Tibial nerve (tissue), 4 donors: Measurements from ENCODE around the gene ZSWIM6. TPM values are rescaled to one million over a fixed set of nuclear protein-coding genes. Genes with fewer than 3 reads are reported as not detected.

Experiments
- DNase-seq, 2 donors: peaks; one replicate each; pipeline ENCODE4 v3.0.0-alpha.2; 2019; ENCODE audit warnings: low spot score in 2 of 2
- H3K27ac ChIP-seq, 4 donors: fragments of 200-600 bp; sonication (generic) in 3 of 4; one replicate each; pipeline ENCODE4 v1.5.1; 2017 to 2019; ENCODE audit warnings: mild to moderate bottlenecking in 1 of 4
- H3K27me3 ChIP-seq, 2 donors: fragments of 200-600 bp; sonication (generic) in 1 of 2; one replicate each; pipeline versions ENCODE4 v1.5.1 to v1.6.0; 2017 to 2019
- H3K36me3 ChIP-seq, 3 donors: fragments of 200-600 bp; sonication (generic); one replicate each; pipeline ENCODE4 v1.5.1; 2018 to 2019
- H3K4me1 ChIP-seq, 4 donors: fragments of 200-600 bp; sonication (generic) in 3 of 4; one replicate each; pipeline ENCODE4 v1.5.1; 2017 to 2019
- H3K4me3 ChIP-seq, 4 donors: fragments of 200-600 bp; sonication (generic) in 3 of 4; one replicate each; pipeline ENCODE4 v1.5.1; 2017 to 2019; ENCODE audit warnings: mild to moderate bottlenecking in 1 of 4, moderate library complexity in 1 of 4
- H3K9me3 ChIP-seq, 4 donors: fragments of 200-600 bp; sonication (generic) in 3 of 4; one replicate each; pipeline ENCODE4 v1.5.1; 2017 to 2019
- EP300 ChIP-seq, 2 donors: sonication (generic); formaldehyde crosslinking; IDR thresholded peaks; one replicate each; pipeline ENCODE4 v1.6.1; 2017; ENCODE audit warnings: antibody characterized with exemption in 2 of 2, mild to moderate bottlenecking in 1 of 2
- POLR2A ChIP-seq, 2 donors: fragments of 450-650 bp; IDR thresholded peaks; one replicate each; pipeline ENCODE4 v1.6.1; 2017; ENCODE audit warnings: antibody characterized with exemption in 2 of 2, mild to moderate bottlenecking in 2 of 2, moderate library complexity in 2 of 2
- WGBS, 2 donors: methylation state at CpG; one replicate each; pipeline ENCODE4 v1.1.5; 2018; 5-methylcytosine and 5-hydroxymethylcytosine counted together
- total RNA-seq, 4 donors: library from RNA; depleted of rRNA; stranded (reverse); fragments of >200 nt; gene quantifications; one replicate each; pipeline ENCODE4 v1.1.0, GENCODE V29; 2016
- TF ChIP-seq, protein P1 (sequence below), 5 experiments: fragments of 200-600 bp in 3 of 5; fragments of 450-650 bp in 2 of 5; sonication (generic) in 3 of 5; IDR thresholded peaks; one replicate each; pipeline ENCODE4 v1.5.1; 2016 to 2019; ENCODE audit warnings: antibody characterized with exemption in 5 of 5, mild to moderate bottlenecking in 3 of 5, moderate library complexity in 2 of 5

ZSWIM6 gene
- total RNA-seq, 4 donors from 2014 or later, result 10.6 to 15.5 (median 13.7) TPM

- no peak overlapping the region for H3K4me3 ChIP-seq
- no peak overlapping the region for H3K27ac ChIP-seq
- H3K27me3 ChIP-seq, result no peaks in the 10 kb centered on the region
- H3K9me3 ChIP-seq, result peaks cover 0 to 4% (median 0%) of the 10 kb centered on the region in 4 donors
- DNase-seq, result no peak
- no peaks in the 10 kb centered on the region for H3K36me3 ChIP-seq
- WGBS, 2 donors, result 91 to 97% methylated on average over 3 of the region's 3 CpGs
- H3K4me1 ChIP-seq, result peaks cover 0 to 7% (median 0%) of the 10 kb centered on the region in 4 donors
- no peak for TF ChIP-seq POLR2A (IDR thresholded peaks at IDR 0.05)
- TF ChIP-seq EP300 (IDR thresholded peaks at IDR 0.05), result no peak
- TF ChIP-seq, protein P1, sequence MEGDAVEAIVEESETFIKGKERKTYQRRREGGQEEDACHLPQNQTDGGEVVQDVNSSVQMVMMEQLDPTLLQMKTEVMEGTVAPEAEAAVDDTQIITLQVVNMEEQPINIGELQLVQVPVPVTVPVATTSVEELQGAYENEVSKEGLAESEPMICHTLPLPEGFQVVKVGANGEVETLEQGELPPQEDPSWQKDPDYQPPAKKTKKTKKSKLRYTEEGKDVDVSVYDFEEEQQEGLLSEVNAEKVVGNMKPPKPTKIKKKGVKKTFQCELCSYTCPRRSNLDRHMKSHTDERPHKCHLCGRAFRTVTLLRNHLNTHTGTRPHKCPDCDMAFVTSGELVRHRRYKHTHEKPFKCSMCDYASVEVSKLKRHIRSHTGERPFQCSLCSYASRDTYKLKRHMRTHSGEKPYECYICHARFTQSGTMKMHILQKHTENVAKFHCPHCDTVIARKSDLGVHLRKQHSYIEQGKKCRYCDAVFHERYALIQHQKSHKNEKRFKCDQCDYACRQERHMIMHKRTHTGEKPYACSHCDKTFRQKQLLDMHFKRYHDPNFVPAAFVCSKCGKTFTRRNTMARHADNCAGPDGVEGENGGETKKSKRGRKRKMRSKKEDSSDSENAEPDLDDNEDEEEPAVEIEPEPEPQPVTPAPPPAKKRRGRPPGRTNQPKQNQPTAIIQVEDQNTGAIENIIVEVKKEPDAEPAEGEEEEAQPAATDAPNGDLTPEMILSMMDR (IDR thresholded peaks at IDR 0.05), result no peak
Measured at GRCh38 chr5:61287474-61287873, 44.6 kb upstream of the ZSWIM6 start.

DNA sequence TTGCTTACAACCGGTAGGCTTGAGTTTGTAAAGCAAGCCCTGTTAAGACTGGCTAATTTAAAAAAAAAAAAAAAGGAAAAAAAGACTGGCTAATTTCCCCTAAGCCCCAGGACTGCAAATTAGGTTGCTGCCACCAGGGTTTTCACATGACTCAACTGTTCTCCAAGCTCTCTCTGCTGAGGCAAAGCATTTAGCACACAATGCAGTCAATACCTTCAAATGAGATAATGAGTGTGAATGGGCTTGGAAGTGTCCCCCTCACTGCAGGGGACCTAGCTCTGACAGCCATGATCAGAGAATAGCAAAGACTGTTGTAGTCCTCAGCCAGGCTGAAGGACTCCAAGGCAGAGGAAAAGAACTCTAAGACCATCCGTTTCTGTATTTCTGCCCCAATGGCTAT is 42.8 kb upstream of the ZSWIM6 start:
- DNase-seq, result no peak
- TF ChIP-seq, protein P1 (IDR thresholded peaks at IDR 0.05), result no peak
- TF ChIP-seq EP300 (IDR thresholded peaks at IDR 0.05) (no peak), POLR2A (IDR thresholded peaks at IDR 0.05) (no peak)
- Histone ChIP-seq H3K36me3 (no peaks in the 10 kb centered on the region), H3K27ac (no peak overlapping the region), H3K9me3 (peaks cover 0 to 4% (median 0%) of the 10 kb centered on the region in 4 donors), H3K4me1 (peaks cover 0 to 10% (median 0%) of the 10 kb centered on the region in 4 donors), H3K4me3 (no peak overlapping the region), H3K27me3 (no peaks in the 10 kb centered on the region)
- 53 to 74% methylated on average over 2 of the region's 2 CpGs for WGBS, 2 donors

DNA sequence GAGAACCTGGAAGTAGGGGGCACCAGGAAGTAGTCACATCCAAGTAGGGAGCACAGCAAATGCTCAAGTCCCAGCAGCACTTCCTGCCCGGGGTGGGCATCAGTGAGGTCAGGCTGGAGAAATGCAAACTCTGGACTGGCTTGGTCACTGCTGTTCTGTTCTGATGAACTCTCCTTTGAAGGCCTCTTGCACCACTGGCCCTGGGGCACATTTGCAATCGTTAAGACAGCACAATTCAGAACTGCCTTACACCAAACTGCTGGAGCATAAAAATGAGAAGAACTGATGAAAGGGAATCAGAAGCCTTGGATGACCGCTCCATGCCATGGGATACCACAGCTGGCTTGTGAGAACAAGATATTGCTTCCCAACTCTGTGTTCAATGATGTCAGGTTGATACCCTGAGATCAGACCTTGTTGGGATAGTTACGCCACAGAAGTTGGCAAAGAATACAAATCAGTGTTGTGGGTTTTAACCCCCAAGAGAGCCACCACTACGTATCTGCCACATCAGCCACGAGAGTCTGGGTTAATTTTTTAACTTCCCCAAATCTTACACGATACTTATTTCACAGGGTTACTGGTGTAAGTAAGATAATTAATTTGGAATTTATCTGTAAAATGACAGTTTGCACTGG is 42.3 kb upstream of the ZSWIM6 start:
- H3K4me1 ChIP-seq, result peaks cover 0 to 10% (median 0%) of the 10 kb centered on the region in 4 donors
- WGBS, 2 donors, result 66 to 70% methylated on average over 7 of the region's 7 CpGs
- no peaks in the 10 kb centered on the region for H3K36me3 ChIP-seq
- TF ChIP-seq EP300 (IDR thresholded peaks at IDR 0.05), result no peak
- TF ChIP-seq, protein P1 (IDR thresholded peaks at IDR 0.05), result no peak
- TF ChIP-seq POLR2A (IDR thresholded peaks at IDR 0.05), result no peak
- no peak overlapping the region for H3K4me3 ChIP-seq
- DNase-seq, result no peak
- H3K9me3 ChIP-seq, result peaks cover 0 to 4% (median 0%) of the 10 kb centered on the region in 4 donors
- H3K27me3 ChIP-seq, result no peaks in the 10 kb centered on the region
- H3K27ac ChIP-seq, result no peak overlapping the region

- Histone ChIP-seq H3K36me3 (no peaks in the 10 kb centered on the region), H3K4me3 (no peak overlapping the region), H3K4me1 (peaks cover 0 to 10% (median 0%) of the 10 kb centered on the region in 4 donors), H3K9me3 (peaks cover 0 to 3% (median 0%) of the 10 kb centered on the region in 4 donors), H3K27ac (peak overlapping the region in 1 of 4 donors; percentile 28), H3K27me3 (no peaks in the 10 kb centered on the region)
- TF ChIP-seq EP300 (IDR thresholded peaks at IDR 0.05) (no peak), POLR2A (IDR thresholded peaks at IDR 0.05) (no peak)
- TF ChIP-seq, protein P1 (IDR thresholded peaks at IDR 0.05), result no peak
- 42 to 46% methylated on average over 4 of the region's 4 CpGs for WGBS, 2 donors
- DNase-seq, result no peak
Measured at GRCh38 chr5:61290791-61291210, 41.3 kb upstream of the ZSWIM6 start.

DNA sequence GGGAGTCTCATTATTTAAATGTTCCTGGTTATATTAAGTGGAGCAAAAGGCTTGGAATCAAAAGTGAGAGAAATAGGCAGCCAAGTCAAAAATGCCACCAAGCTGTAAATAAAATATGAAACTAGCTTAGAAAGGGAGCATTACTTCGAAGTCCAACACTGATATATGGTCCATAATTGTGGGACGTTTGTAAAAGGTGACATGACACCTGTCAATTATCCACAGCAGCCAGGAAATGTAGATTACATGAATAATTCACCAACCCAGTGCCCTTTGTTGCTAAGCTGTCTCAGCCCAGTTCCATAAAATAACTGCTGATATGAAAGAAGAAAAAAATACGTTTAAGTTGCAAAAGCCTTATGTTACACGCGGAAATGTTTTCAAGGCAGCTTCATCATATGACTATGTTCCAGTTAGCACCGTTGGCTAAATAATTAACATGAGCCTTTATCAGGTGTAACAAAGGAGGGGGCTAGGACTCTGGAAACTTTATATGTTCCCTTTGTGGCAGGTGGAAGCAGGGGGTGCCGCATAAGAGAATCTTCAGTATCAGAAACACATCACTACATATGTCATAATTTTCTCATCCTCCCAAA is 39.9 kb upstream of the ZSWIM6 start:
- peaks cover 0 to 10% (median 0%) of the 10 kb centered on the region in 4 donors for H3K4me1 ChIP-seq
- 83 to 85% methylated on average over 7 of the region's 7 CpGs for WGBS, 2 donors
- DNase-seq, result no peak
- no peak overlapping the region for H3K4me3 ChIP-seq
- H3K27me3 ChIP-seq, result no peaks in the 10 kb centered on the region
- H3K36me3 ChIP-seq, result no peaks in the 10 kb centered on the region
- TF ChIP-seq POLR2A (IDR thresholded peaks at IDR 0.05) (no peak), EP300 (IDR thresholded peaks at IDR 0.05) (no peak)
- TF ChIP-seq, protein P1 (IDR thresholded peaks at IDR 0.05), result no peak
- no peaks in the 10 kb centered on the region for H3K9me3 ChIP-seq
- H3K27ac ChIP-seq, result no peak overlapping the region
